ENCODE measurements around the gene RPAIN.

DNA sequence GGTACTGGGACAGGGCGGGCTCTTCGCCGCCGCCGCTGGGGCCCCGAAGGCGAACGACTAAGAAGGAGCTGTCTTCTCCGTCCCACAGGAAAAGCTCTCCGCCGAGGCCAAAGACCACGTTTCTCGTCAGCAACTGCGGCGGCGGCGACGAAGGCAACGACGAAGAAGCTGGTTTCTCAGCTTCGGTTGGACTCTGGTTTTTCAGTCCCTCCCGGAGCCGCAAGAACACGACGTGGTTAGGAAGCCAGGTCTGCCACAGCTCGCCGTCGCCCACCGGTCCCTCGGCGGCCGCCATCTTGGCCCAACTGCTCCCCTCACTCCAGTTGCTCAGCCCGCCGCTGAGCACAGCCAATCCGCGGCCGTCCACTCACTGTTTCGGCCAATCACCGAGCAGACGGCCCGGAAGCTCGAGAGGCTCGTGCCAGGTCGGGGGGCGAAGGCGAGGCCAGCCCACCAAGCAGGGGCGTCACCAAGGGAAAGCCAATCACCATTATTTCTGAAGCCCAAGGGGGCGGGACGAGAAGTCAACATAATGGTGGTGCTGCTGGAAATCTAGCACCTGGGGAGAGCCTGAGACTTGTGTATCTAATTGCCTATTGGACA lies 525 bp upstream of the RPAIN start, which contains the start of gene NUP88:
- TF ChIP-seq, protein P1, sequence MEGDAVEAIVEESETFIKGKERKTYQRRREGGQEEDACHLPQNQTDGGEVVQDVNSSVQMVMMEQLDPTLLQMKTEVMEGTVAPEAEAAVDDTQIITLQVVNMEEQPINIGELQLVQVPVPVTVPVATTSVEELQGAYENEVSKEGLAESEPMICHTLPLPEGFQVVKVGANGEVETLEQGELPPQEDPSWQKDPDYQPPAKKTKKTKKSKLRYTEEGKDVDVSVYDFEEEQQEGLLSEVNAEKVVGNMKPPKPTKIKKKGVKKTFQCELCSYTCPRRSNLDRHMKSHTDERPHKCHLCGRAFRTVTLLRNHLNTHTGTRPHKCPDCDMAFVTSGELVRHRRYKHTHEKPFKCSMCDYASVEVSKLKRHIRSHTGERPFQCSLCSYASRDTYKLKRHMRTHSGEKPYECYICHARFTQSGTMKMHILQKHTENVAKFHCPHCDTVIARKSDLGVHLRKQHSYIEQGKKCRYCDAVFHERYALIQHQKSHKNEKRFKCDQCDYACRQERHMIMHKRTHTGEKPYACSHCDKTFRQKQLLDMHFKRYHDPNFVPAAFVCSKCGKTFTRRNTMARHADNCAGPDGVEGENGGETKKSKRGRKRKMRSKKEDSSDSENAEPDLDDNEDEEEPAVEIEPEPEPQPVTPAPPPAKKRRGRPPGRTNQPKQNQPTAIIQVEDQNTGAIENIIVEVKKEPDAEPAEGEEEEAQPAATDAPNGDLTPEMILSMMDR (IDR thresholded peaks at IDR 0.05; ENCODE audit: low read depth, low read length, poor library complexity, severe bottlenecking), result no peak
- TF ChIP-seq EZH2phosphoT487 (IDR thresholded peaks at IDR 0.05; ENCODE audit: borderline replicate concordance, low read length), result no peak
